Measurements from ENCODE around the gene PCDHGA9.
"Not testable (repeated sequence)": the region's sequence is repeated elsewhere in the genome, so short reads cannot be mapped to it uniquely, and the experiment has no call there.

PCDHGA9 gene

GRCh38 chr5:141402553-141403243, at the start of gene PCDHGA9:
Gene PCDHGA9, plus strand, starts transcription at chr5:141402778. Its CDS starts 175 bp downstream, at chr5:141402953.
- DNase-seq (ENCODE audit: low read depth in 2 of 2): no peak

GRCh38 chr5:141354900-141355469, 47.6 kb upstream of the PCDHGA9 start, which contains the start of gene PCDHGA4:
Gene PCDHGA4, plus strand, starts transcription at chr5:141355021. Its CDS starts 87 bp downstream, at chr5:141355108.
- DNase-seq (ENCODE audit: low read depth in 2 of 2): no peak

DNA sequence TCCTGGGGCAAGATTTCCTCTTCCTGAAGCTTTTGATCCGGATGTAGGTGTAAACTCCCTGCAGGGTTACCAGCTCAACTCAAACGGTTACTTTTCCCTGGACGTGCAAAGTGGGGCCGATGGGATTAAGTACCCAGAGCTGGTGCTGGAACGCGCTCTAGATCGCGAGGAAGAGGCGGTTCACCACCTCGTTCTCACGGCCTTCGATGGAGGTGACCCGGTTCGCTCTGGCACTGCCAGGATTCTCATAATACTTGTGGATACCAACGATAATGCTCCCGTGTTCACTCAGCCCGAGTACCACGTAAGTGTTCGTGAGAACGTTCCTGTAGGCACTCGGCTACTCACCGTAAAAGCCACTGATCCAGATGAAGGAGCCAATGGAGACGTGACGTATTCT, 46.9 kb upstream of the PCDHGA9 start:
- DNase-seq (ENCODE audit: low read depth in 2 of 2): no peak

DNA sequence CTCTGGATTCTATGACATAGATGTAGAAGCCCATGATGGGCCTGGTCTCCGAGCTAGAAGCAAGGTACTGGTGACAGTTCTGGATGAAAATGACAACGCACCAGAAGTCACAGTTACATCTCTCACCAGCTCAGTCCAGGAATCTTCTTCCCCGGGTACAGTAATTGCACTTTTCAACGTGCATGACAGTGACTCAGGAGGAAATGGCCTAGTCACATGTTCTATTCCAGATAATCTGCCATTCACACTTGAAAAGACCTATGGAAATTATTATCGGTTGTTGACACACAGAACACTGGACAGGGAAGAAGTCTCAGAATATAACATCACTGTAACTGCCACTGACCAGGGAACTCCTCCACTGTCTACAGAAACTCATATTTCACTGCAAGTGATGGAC, 46.4 kb upstream of the PCDHGA9 start:
- DNase-seq (ENCODE audit: low read depth in 2 of 2): no peak

DNA sequence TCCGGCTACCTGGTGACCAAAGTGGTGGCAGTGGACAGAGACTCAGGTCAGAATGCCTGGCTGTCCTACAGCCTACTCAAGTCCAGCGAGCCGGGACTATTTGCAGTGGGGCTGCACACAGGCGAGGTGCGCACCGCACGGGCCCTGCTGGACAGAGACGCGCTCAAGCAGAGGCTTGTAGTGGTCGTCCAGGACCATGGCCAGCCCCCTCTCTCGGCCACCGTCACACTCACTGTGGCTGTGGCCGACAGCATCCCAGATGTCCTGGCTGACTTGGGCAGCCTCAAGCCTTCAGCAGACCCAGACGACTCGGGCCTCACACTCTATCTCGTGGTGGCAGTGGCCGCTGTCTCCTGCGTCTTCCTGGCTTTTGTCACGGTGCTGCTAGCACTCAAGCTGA, 45.6 kb upstream of the PCDHGA9 start:
- no peak for DNase-seq (ENCODE audit: low read depth in 2 of 2)

GRCh38 chr5:141359790-141360426, 42.7 kb upstream of the PCDHGA9 start, which contains the start of gene PCDHGB2:
Gene PCDHGB2, plus strand, starts transcription at chr5:141359994. Its CDS starts 142 bp downstream, at chr5:141360136.
- DNase-seq (ENCODE audit: low read depth in 2 of 2): no peak

DNA sequence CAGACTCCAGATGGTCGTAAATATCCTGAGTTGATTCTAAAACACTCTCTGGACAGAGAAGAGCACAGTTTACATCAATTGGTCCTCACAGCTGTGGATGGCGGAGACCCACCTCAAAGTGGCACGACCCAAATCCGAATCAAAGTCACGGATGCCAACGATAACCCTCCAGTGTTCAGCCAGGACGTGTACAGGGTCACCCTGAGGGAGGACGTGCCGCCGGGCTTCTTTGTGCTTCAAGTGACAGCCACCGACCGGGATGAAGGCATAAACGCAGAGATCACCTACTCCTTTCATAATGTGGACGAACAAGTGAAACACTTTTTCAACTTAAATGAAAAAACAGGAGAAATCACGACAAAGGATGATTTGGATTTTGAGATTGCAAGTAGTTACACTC, 41.9 kb upstream of the PCDHGA9 start:
- DNase-seq (ENCODE audit: low read depth in 2 of 2): no peak

DNA sequence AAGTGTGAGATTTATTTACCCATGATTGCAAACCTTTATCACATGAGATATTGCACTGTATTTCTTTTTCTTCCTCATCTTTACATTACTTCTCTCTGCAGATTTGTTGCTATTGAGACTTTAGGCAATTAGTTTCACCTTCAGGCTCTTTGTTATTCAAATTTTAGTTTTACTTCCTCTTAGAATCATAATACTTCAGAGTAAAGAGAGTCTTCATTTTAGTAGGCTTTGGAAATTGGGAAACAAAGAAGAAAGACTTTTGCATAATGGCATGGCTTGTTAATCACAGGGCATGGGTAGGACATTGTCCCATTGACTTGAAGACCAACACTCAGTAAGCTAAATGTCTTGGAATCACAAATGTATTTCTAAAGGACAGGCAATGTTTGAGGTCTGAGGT, 39.9 kb upstream of the PCDHGA9 start:
- DNase-seq (ENCODE audit: low read depth in 2 of 2): no peak

DNA sequence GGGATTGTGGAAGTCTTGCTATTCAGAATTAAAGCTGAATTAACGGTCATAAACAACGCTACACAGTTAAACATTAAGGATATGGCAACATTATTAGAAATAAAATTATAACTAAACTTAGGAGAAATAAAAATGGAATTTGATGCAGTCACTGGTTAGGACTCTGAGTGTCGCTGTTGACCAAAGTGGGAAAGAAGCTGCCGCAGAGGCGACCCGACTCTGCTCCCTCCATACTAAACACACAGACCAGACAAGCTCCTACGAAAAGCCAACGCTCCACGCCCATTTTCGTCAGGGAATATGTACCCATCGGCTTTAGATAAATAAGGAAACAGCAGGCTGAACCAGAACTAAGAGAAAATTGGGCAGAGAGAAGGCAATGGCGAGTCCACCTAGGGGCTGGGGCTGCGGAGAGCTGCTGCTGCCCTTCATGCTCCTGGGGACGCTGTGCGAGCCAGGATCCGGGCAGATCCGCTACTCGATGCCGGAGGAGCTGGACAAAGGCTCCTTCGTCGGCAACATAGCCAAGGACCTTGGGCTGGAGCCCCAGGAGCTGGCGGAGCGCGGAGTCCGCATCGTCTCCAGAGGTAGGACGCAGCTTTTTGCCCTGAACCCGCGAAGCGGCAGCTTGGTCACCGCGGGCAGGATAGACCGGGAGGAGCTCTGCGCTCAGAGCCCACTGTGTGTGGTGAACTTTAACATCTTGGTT, 38.5 kb upstream of the PCDHGA9 start, which contains the start of gene PCDHGA5:
Gene PCDHGA5 (plus strand): TSS at position 211 of the 709 bp plus-strand sequence. CDS start 169 bp downstream, at position 380.
- no peak for DNase-seq (ENCODE audit: low read depth in 2 of 2)

- DNase-seq (ENCODE audit: low read depth in 2 of 2): no peak
Observed at GRCh38 chr5:141366016-141366896, 36.3 kb upstream of the PCDHGA9 start.

GRCh38 chr5:141369994-141370848, 32.4 kb upstream of the PCDHGA9 start, which contains the start of gene PCDHGB3:
Gene PCDHGB3, plus strand, starts transcription at chr5:141370242. Its CDS starts 153 bp downstream, at chr5:141370395.
- no peak for DNase-seq (ENCODE audit: low read depth in 2 of 2)

- DNase-seq (ENCODE audit: low read depth in 2 of 2): no peak
Observed at GRCh38 chr5:141371572-141372475, 30.8 kb upstream of the PCDHGA9 start.

DNA sequence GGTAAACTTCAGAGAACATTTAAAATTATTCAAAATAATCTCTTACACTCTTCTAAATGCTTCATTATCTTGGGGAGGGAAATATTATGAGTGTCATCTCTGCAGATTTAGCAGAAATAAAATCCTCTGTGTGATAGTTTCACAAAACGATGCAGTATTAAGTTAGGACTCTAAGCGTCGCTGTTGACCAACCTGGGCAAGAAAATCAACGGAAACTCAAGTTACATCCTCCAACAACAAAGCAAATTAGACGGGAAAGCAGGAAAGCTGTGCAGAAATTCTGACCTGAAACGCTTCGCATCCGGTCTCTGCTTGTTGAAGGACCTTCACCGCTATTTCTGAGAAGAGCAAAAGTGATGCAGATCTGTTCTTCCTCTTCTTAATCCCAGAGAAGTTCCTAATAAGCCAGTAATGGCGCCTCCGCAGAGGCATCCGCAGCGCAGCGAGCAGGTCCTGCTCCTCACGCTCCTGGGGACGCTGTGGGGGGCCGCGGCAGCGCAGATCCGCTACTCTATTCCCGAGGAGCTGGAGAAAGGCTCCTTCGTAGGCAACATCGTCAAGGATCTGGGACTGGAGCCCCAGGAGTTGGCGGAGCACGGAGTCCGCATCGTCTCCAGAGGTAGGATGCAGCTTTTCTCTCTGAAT, 28.8 kb upstream of the PCDHGA9 start, which contains the start of gene PCDHGA6:
Gene PCDHGA6 (plus strand): TSS at position 219 of the 645 bp plus-strand sequence. CDS start 193 bp downstream, at position 412.
- no peak for DNase-seq (ENCODE audit: low read depth in 2 of 2)

DNA sequence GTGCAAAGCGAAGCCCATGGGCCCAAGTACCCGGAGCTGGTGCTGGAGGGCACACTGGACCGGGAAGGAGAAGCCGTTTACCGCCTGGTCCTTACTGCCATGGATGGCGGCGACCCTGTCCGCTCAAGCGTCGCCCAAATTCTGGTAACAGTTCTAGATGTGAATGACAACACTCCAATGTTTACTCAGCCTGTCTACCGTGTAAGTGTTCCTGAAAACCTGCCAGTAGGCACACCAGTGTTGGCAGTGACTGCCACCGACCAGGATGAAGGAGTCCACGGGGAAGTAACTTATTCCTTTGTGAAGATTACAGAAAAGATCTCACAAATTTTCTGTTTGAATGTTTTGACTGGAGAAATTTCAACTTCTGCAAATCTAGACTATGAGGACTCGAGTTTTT, 28.0 kb upstream of the PCDHGA9 start:
- no peak for DNase-seq (ENCODE audit: low read depth in 2 of 2)

DNA sequence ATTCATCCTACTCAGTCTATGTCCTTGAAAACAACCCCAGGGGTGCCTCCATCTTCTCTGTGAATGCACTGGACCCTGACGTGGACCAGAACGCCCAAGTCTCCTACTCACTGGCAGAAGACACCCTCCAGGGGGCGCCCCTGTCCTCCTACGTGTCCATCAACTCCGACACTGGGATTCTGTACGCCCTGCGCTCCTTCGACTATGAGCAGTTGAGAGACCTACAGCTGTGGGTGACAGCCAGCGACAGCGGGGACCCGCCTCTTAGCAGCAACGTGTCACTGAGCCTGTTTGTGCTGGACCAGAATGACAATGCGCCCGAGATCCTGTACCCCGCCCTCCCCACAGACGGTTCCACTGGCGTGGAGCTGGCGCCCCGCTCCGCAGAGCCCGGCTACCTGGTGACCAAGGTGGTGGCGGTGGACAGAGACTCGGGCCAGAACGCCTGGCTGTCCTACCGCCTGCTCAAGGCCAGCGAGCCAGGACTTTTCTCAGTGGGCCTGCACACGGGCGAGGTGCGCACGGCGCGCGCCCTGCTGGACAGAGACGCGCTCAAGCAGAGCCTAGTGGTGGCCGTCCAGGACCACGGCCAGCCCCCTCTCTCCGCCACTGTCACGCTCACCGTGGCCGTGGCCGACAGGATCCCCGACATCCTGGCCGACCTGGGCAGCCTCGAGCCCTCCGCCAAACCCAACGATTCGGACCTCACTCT, 27.0 kb upstream of the PCDHGA9 start:
- DNase-seq (ENCODE audit: low read depth in 2 of 2): not testable (repeated sequence)

GRCh38 chr5:141382469-141383294, 19.9 kb upstream of the PCDHGA9 start, which contains the start of gene PCDHGA7:
Gene PCDHGA7, plus strand, starts transcription at chr5:141382742. Its CDS starts 158 bp downstream, at chr5:141382900.
- no peak for DNase-seq (ENCODE audit: low read depth in 2 of 2)

DNA sequence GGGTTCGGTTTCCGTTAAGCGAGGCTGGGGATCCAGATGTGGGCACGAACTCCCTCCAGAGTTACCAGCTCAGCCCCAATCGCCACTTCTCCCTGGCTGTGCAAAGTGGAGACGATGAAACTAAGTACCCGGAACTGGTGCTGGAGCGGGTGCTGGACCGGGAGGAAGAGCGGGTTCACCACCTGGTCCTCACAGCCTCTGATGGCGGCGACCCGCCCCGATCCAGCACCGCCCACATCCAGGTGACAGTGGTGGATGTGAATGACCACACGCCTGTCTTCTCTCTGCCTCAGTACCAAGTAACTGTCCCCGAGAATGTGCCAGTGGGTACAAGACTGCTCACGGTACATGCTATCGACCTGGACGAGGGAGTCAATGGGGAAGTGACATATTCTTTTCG, 19.2 kb upstream of the PCDHGA9 start:
- no peak for DNase-seq (ENCODE audit: low read depth in 2 of 2)

All from stimulated activated CD8-positive, alpha-beta memory T cell treated with anti-CD3 and anti-CD28 coated beads, Interleukin-2, amount 100 ng/mL, for 1 hour (primary cell).